Esophagus squamous epithelium (tissue), 4 donors: ENCODE data around the gene MIF4GD.

ENCODE experiments used
- POLR2A ChIP-seq, 4 donors: fragments of 450-650 bp; IDR thresholded peaks; one replicate each; pipeline ENCODE4 v1.6.1; 2017; ENCODE audit warnings: antibody characterized with exemption in 4 of 4, mild to moderate bottlenecking in 4 of 4, moderate library complexity in 3 of 4
- TF ChIP-seq, protein P1 (sequence below), 6 experiments: fragments of 450-650 bp in 4 of 6; fragments of 200-600 bp in 2 of 6; sonication (generic) in 2 of 6; IDR thresholded peaks; one replicate each; pipeline ENCODE4 v1.5.1; 2016 to 2019; ENCODE audit warnings: antibody characterized with exemption in 6 of 6, mild to moderate bottlenecking in 4 of 6, moderate library complexity in 4 of 6

DNA sequence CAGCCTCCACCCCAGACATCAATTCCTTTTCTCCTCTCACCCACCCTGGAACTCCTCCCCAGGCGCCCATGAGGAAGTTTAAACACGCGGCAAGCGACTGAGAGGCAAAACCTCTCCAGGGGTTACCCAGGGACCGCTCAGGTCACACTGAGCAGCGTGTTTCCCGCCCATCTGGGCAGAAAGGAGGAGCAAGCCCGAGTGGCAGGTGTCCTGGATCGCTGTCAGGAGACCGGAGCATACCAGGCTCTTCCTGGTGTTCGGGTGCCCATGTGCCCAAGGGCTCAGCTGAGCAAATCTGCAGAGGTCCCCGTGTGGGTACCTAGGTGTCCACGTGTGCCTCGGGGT is 17.7 kb upstream of the MIF4GD start:
- TF ChIP-seq, protein P1, sequence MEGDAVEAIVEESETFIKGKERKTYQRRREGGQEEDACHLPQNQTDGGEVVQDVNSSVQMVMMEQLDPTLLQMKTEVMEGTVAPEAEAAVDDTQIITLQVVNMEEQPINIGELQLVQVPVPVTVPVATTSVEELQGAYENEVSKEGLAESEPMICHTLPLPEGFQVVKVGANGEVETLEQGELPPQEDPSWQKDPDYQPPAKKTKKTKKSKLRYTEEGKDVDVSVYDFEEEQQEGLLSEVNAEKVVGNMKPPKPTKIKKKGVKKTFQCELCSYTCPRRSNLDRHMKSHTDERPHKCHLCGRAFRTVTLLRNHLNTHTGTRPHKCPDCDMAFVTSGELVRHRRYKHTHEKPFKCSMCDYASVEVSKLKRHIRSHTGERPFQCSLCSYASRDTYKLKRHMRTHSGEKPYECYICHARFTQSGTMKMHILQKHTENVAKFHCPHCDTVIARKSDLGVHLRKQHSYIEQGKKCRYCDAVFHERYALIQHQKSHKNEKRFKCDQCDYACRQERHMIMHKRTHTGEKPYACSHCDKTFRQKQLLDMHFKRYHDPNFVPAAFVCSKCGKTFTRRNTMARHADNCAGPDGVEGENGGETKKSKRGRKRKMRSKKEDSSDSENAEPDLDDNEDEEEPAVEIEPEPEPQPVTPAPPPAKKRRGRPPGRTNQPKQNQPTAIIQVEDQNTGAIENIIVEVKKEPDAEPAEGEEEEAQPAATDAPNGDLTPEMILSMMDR (IDR thresholded peaks at IDR 0.05) = no peak
- TF ChIP-seq POLR2A (IDR thresholded peaks at IDR 0.05) = no peak
